Activated naive CD8-positive, alpha-beta T cell treated with anti-CD3 and anti-CD28 coated beads, Interleukin-2, amount 50 U/mL, for 16 hours (primary cell): ENCODE data around the gene PHF14.

ENCODE experiments used
- DNase-seq: peaks from one replicate; pipeline ENCODE4 v3.0.0-alpha.2; 2020; ENCODE audit warnings: low read depth, low spot score

PHF14 gene

DNA sequence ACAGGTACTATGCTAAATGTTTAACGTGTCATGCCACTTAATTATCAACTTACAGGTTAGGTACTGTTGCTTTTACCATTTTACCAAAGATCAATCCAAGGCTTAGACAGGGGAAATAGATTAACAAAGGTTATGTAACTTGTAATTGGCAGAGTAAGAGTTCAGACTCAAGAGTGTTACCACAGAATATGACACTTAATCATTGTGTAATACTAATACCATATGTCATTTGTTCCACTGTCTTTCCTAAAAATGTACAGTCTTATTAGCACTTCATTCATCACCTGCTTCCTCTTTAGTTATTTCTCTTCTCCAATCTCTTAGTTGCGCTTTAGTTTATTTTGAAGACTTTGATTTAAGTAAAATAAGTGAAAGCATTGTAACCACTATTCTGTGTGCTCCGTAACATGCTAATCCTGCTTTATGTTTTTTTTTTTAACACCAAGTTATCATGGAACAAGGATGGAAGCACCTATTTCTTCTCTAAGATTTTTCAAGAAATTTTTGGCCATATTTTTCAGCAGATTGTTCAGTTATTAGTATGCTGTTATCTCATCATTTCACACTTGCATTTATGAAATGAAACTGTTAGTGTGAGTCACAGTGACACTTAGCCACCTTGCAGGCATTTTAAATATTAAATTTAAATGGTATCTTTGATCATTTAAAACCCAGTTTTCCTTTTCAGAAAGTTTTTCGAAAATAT is 197.3 kb downstream of the PHF14 start:
- no peak for DNase-seq

DNA sequence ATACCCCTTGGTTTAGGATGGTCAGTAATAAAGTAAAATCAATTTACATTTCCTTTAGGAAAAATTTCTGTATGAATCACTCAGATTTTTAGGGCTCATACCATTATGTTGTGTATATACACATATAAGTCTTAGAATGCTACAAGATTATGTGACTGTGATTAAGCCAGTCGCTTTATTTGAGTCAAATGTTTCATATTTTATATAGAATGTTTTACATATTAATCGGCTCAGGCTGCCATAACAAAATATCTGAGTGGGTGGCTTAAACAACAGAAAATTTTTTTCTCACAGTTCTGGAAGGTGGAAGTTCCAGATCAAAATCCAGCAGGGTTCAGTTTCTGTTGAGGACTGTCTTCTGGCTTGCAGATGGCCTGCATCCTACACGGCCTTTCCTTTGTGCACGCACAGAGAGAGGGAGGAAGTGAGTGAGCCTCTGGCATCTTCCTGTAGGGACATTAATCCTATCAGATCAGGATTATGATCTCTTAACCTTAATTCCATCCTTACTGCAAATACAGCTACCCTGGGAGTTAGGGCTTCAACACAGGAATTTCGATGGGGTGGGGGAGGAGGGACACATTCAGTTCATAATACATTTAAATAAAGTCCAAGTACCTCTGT is 198.0 kb downstream of the PHF14 start:
- DNase-seq, result no peak

DNA sequence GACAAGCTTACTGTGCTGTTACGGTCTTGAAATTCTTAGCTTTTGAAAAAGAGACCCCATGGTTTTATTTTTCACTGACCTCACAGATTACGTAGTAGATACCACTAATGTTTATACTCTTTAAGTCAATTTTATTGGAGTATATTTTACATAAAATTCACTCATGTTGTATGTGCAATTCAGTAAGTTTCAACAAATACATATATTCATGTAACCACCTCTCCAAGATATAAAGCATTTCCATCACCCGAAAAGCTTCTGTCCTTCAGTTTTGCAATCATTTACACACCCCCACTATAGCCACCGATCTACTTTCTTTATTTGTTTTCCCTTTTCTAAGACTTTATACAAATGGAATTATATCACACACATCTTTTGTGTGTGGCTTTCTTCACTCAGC is 199.2 kb downstream of the PHF14 start:
- no peak for DNase-seq

DNA sequence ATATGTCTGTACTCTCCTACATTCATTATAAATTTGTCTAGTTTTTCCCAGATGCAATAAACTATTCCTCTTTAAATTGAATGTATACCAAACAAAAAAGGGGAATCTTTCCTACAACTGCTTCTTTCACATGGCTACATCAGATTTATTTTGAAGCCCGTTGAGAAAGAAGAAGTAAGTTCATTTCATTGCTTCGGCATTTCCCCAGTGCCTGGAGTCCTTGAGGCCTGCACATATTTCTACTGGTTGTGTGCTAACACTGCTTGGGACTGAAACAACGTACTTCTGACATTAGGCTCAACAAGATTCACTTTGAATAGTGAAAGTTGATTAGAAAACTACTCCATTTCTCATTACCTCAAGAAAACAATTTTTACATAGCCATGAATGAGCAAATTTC is 201.7 kb downstream of the PHF14 start:
- DNase-seq, result no peak

DNA sequence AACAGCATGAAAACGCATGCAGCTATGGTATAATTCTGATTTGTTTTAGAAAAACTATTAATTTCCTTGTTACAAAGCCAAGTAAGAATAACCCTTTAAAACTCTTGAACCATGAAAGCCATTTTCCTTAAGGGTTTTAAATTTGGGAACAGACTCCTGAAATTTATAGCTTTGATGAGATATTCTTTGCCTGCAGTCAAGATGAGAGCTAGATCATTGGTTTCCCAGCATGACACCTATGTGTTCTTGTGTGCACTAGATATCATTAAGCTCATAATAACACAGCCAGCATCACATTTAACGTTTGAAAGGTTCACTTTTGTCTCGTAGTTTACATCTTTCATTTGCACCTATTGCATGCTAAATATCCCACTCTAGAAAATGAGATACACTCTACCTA is 202.2 kb downstream of the PHF14 start:
- no peak for DNase-seq

DNA sequence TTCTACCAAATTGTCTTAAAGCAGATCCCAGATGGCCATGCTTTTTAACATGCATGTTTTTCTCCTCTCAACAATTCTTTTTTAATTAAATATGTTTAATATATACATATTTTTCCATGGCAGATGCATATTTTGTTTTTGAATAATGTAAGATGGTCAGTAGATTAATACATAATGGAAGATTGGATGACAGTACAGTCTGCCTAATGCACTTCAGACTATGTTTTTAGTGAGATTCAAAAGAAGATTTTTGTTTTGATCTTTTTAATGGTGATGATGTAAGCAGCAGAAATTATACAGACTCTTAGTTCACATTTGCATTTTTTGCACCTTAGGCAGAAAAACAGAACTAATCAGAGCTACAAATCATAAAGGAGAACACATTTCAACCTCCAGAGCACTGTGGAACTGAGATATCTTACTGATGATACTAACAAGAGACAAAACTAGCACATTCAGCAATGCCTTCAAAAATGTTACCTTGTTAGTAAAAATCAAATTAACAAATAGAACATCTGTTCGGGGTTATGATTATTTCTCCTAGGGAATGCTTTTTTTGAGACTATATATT is 203.4 kb downstream of the PHF14 start:
- no peak for DNase-seq

DNA sequence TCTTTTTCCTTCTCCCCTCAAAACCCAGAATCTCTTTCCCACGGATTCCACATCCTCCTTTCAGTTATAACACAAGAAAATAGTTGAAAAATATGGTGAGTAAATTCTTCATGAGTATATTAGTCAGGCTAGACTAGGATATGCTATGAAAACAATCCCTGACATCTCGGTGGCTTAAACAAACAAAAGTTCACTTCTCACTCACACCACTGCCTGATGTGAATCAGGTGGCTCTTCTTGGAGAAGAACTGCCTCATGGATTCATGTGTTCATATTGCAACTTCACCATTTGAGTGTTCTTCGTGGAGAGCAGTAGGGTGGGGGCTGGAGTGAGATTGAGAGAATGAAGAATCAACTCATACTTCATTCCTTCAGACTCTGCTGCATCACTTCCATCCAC is 204.1 kb downstream of the PHF14 start:
- DNase-seq, result no peak

DNA sequence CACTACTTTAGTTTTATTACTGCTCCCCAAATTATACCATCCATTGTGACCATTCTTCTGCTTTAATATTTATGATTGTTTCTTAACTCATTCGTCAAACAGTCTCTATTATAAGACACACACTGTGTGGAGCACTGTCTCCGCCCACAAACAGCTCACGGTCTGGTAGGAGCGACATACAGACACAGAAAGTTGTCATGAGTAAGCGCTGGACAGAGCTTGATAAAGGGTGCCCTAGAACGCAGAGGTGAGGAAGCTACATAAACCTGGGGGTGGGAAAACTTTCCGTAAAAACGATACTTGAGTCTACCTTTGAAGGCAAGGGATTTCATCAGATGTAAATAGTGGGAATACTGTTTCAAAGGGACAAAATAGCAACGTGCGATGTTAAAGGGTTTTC is 207.9 kb downstream of the PHF14 start:
- DNase-seq, result no peak

DNA sequence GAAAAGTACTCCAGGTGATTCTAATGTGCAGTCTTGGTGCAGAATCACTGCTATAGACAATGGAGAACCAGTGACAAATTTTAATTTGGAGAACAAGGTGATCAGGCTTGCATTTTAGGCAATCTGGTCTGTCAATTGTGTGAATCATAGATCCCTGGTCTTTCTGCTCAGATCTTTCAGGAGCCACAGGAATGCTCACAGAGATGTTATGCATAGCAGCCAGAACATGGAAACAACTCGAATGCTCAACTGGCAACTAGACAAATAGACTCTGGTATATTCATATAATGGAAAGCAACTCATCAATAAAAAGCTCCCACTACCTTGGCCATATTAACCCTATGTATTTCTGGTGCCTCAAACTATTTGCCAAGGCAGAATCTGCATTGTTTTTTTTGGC is 209.1 kb downstream of the PHF14 start:
- DNase-seq, result no peak

DNA sequence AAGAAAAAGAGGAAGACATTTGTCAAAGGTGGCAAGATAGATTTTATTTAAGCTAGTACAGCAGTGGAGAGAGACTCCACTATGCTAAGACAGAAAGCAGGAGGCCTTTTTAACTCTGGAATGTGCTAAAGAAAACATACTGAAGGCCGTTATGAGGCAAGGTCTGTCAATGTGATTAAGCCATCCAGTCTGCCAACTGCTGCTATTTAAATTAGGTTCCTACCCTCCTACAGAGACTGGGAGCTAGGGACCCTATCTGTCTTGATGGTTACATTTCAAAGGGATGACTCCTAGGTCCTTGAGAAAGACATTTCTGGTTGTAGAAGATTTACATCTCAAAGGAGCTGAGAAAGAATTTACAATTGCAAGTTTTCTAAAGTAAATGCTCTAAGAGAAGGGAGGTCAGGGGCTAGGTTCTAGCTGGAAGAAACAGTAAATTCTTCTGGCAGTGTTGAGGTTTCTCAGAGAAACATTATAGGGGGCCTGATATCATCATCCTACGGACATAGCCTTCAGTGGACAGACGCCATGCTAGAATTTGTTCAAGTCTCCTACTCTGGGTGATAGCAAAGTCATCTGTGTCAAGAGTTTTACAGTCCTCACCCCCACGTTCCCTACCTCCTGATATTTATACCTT is 211.6 kb downstream of the PHF14 start:
- no peak for DNase-seq

DNA sequence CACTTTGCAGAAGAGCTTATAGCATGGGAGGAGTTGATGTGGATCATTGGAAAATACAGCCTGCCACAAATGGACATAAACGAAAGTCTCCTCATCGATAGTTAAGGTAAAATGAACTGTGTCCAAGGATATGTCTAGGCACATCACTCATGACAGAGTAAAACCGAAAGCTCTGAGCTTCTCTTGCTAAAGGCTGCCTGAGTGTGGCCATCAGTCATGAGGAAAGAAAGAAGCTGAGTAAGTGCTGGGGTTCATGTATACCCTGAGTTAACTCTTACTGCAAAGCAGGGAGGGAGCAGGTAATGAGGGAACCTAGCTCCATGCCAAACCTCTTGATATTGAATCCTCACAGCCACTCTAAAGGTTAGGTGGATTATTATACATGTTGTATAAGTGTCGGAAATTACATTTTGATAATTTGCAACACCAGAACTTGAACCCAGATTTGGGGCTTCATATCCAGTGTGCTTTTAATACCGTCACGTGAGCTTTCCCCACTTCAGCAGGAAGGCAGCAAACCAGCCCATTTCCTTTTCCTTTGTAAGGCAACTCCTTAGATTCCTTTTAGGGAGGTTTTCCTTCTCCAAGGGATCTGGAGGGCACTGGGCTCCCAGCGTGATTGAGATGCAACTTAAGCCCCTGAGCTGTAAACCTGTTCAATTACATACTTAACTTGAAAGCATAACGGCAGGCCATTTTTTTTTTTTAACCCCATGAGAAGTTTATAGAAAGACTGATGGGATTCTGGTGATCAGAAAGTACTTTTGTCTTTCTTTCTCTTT is 215.0 kb downstream of the PHF14 start:
- DNase-seq, result no peak

DNA sequence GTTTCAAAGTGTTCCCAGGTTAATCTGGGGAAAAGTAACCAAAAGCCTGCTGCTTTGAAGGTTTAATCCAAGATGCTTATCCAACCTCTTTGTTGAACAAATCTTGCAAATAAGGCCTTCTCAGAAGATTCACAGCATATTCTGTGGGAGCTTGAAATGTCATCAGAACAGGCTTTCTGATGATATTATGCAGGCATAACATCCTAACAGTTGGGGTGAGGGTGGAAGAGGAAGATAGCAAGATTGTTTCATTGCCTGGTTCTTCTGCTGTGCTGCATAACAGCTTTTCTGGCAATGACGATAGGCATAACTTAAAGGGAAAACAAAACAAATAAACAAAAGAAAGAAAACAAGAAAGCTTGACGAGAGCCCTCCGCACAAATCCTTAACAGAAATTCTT is 217.4 kb downstream of the PHF14 start:
- DNase-seq, result no peak

DNA sequence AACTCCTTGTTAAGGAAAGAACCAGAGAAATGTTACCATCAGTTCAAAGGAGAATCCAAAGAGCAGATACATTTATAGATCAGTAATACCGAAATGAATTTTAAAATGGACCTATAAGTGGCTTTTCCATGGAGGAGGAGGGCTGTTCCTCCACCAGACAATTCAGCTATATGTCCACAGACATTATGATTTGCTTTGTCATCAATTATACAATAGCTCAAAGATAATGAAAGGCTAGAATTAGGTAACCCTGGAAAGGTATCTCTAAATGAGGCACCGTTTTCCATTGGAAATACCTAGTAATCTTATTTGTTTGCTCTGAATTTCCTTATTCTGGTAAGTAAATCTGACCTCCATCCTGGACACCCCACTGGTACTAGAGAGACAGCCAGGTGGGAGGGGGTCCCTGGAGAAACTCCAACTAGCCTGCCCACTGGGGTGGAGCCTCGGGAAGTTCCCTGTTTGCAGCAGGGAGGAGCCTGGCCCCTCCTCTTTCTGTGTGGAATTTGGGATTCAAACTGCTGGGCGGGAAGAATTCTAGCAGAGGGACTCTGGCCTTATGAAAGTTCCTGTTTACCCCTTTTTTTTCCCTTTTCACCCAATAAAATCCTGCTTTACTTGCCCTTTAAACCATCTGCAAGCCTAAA is 218.0 kb downstream of the PHF14 start:
- no peak for DNase-seq

DNA sequence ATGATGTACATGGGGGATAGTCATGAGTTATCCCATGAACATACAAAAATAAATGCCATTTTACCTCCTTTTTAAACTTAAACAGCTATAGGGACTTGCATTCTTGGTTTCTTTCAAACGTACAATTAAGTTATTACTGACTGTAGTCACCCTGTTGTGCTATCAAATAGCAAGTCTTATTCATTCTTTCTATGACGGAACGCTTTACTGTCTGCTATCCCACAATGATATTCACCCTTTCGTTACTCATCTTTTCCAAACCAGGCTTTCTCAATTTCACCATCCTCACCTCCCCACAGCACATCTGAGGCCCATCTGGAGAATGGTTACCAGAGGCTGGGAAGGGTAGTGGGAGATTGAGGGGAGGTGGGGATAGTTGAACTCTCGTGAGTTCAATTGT is 218.8 kb downstream of the PHF14 start:
- no peak for DNase-seq

DNA sequence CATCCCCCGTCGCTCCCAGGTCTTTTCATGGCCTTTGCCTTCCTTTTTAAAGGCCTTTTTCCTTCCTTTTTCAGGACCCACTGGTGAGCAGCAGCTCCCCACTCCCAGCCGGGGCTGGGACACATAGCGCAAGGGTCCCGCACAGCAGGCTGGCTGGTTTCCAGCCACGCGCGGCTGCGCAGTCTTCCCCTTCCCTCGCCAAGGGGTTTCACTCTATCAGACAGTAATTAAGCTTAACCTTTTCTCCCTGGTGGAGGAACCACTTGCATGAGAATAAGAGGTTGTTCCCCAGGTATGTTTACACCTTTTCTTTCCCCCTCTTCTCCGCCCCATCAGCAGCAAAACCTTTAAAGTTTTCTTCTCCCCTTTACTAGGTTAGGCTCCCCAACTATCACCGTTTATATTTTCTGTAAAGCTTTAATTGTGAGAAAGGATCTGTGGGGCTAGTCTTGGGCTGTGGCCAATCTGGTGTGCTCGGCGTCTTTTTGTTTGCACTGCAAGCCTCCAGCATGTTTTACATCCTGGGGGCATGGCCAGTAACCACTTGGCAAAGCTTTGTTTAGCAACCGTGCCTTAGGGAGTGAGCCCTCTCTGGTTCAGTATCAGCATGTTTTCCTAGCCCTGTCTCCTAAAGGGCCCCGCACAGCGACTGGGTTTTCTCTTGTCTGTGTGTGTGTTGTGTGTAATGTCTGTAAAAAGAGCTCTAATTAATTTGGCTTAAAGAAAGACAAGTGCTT is 219.6 kb downstream of the PHF14 start:
- DNase-seq, result no peak

DNA sequence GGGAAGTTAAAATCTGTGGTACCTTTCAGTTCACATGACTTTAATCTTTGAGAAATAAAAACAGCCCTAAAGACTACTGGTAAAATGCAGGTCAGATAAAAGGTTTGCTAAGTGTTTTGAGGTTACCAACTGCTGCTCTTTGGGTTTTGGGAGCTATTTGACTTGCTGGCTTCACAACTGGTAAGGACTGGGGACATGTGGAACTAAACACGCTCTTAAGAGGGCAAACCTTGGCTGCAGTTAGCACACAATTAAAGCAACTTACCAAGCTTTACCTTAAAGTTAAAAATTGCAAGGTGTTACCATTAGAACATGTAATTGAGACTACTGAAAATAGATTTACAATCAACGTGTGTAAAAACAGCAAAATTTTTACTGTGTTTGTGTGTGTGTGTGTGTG is 220.2 kb downstream of the PHF14 start:
- no peak for DNase-seq

DNA sequence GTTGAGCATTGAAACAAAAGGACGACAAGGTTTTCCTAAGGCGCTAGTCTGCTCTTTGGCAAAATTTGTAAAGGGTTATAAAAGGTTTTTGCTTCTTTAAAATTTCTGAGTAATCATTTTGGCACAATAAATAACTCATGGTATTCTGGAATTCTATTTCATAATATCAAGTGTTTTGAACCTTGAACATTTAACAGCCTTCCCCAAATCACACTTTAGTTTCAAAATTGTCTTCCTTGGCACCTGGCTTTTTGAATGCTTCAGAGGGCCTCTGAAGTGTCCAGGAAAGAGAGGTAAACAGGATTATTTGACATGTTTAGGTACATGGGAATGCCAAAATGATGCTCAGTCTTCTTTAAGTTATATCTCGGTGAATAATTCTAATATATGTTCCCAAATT is 220.8 kb downstream of the PHF14 start:
- DNase-seq, result no peak

DNA sequence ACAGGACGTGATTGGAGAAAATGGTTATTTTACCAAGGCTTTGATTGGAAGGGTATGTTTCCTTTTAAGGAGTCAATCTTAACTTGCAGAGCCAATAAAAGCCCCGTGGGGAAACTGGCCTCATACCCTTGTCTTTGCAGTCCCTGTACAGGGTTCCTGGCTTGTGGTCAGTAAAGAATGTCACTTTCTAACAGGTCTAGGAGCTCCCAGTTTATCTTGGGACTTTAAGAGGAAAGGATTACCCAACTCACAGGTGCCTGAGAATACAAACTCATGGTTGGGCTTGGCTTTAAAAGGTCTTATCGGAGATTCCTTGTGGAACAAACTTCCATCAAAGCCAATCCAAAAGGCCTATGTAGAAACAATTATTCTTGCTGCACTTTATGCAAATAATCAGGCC is 221.8 kb downstream of the PHF14 start:
- no peak for DNase-seq

DNA sequence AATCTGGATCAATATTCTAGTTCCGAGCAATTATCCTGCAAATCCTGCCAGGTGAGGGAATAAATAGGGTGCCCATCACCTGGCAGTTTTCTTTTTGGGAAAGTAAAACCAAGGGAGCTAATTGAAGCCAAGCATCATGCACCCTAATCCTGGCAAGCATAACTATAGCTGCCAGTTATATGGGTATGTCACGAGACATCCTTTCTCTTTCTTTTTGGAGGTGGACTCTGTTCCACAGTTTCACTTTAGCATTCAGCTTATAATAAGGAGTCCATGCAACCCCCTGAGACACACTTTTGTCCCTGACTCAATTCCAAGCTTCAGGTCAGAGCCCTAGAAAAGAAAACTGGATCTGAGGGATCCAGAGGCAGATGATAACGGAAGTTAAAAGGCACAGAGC is 222.5 kb downstream of the PHF14 start:
- no peak for DNase-seq

DNA sequence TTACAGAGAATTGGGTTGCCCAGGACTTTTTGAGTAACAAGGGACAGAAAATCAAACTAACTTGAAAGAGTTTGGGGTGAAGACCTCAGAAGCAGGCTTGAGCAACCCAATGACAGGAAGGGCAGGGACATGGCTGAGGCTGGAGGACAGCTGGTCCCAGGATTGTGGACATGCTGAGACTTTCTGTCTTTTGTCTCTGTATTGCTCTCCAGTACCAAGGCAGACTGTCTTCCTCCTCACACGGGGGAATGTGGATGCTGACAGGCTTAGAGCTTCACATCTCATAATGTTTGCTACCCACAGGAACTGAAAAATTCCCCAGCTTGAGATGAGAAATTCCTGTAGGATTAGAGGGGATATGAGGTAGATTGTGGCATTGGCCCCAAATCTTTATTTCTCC is 229.6 kb downstream of the PHF14 start:
- DNase-seq, result no peak

DNA sequence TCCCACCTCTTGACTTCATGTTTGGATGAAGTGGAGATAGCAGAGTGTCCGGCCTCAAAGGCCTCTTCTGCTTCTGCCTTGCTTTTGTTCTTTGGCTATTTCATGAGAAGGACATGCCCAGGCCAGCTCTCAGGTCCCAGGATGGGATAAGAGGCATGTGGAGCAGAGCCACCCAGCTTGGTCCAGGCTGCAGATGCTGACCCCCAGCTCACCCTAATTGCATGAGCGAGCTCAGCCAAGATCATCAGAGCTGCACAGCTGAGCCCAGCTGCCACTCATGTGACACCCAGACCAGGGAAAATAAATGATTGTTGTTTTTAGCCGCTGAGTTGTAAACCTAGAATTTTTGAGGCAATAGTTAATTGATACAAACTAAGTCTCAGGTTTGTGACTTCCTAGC is 230.0 kb downstream of the PHF14 start:
- no peak for DNase-seq
